ENCODE results near the gene HIGD1A. TPM values are rescaled to one million over a fixed set of nuclear protein-coding genes. Genes with fewer than 3 reads are reported as not detected.

The HIGD1A gene
- total RNA-seq, 1 experiment from 2014 or later, result 201 TPM

- DNase-seq (ENCODE audit: low read depth), result no peak
These were observed 3.2 kb downstream of the HIGD1A start for GRCh38 chr3:42801048-42801620.

GRCh38 chr3:42800251-42800650, 4.0 kb downstream of the HIGD1A start:
- no peak for DNase-seq (ENCODE audit: low read depth)

GRCh38 chr3:42799376-42799775, 4.9 kb downstream of the HIGD1A start:
- peak; percentile 24 for DNase-seq (ENCODE audit: low read depth)

- no peak for DNase-seq (ENCODE audit: low read depth)
These were observed 7.9 kb downstream of the HIGD1A start for GRCh38 chr3:42796332-42796885.

- DNase-seq (ENCODE audit: low read depth), result no peak
These were observed 8.6 kb downstream of the HIGD1A start for GRCh38 chr3:42795621-42796181.

GRCh38 chr3:42790714-42791229, 13.5 kb downstream of the HIGD1A start:
- DNase-seq (ENCODE audit: low read depth), result no peak

GRCh38 chr3:42786631-42787030, 17.7 kb downstream of the HIGD1A start:
- no peak for DNase-seq (ENCODE audit: low read depth)

GRCh38 chr3:42786212-42786611, 18.1 kb downstream of the HIGD1A start:
- no peak for DNase-seq (ENCODE audit: low read depth)

GRCh38 chr3:42780892-42781700, 23.2 kb downstream of the HIGD1A start:
- DNase-seq (ENCODE audit: low read depth), result peak; percentile 77

- no peak for DNase-seq (ENCODE audit: low read depth)
These were observed 23.9 kb downstream of the HIGD1A start for GRCh38 chr3:42780398-42780797.

GRCh38 chr3:42778644-42779043, 25.6 kb downstream of the HIGD1A start:
- DNase-seq (ENCODE audit: low read depth), result peak; percentile 92

GRCh38 chr3:42773409-42773751, 30.9 kb downstream of the HIGD1A start:
- DNase-seq (ENCODE audit: low read depth), result no peak

- DNase-seq (ENCODE audit: low read depth), result peak; percentile 89
These were observed 31.5 kb downstream of the HIGD1A start, which contains the start of gene CCDC13 for GRCh38 chr3:42772670-42773408. Gene CCDC13 (minus strand): TSS chr3:42773253. CDS start chr3:42758345, 14,908 bp downstream.

GRCh38 chr3:42771271-42771670, 33.0 kb downstream of the HIGD1A start:
- no peak for DNase-seq (ENCODE audit: low read depth)

GRCh38 chr3:42769477-42770131, 34.7 kb downstream of the HIGD1A start:
- no peak for DNase-seq (ENCODE audit: low read depth)

GRCh38 chr3:42764561-42765295, 39.6 kb downstream of the HIGD1A start:
- no peak for DNase-seq (ENCODE audit: low read depth)

GRCh38 chr3:42764115-42764514, 40.2 kb downstream of the HIGD1A start:
- DNase-seq (ENCODE audit: low read depth), result no peak

GRCh38 chr3:42763021-42763420, 41.3 kb downstream of the HIGD1A start:
- DNase-seq (ENCODE audit: low read depth), result peak; percentile 31

GRCh38 chr3:42762046-42762724, 42.1 kb downstream of the HIGD1A start:
- no peak for DNase-seq (ENCODE audit: low read depth)

GRCh38 chr3:42758126-42758525, 46.2 kb downstream of the HIGD1A start:
- DNase-seq (ENCODE audit: low read depth), result no peak
